DOHH2 (cell line): Measurements from ENCODE around the gene RIBC2.

Experiments
- H3F3A ChIP-seq: fragments of 200-600 bp; sonication (generic), shearing (Covaris generic); 2 replicates; pipeline ENCODE4 v1.6.0; 2016; ENCODE audit warnings: antibody characterized with exemption, mild to moderate bottlenecking; ENCODE audit not compliant: control insufficient read depth, insufficient read depth
- H3K27ac ChIP-seq: fragments of 200-600 bp; sonication (generic); 2 replicates; pipeline ENCODE4 v1.5.1; 2014; ENCODE audit warnings: low read depth, mild to moderate bottlenecking, low read length, moderate library complexity
- H3K27me3 ChIP-seq: fragments of 200-600 bp; sonication (generic); 2 replicates; pipeline ENCODE4 v1.6.1; 2014; ENCODE audit warnings: mild to moderate bottlenecking, low read length, mixed read lengths; ENCODE audit not compliant: control insufficient read depth
- H3K36me3 ChIP-seq: fragments of 200-600 bp; sonication (generic); 2 replicates; pipeline ENCODE4 v1.6.1; 2014; ENCODE audit warnings: mild to moderate bottlenecking, low read length, moderate library complexity, mixed read lengths; ENCODE audit not compliant: control insufficient read depth
- H3K4me1 ChIP-seq: fragments of 200-600 bp; sonication (generic); 2 replicates; pipeline ENCODE4 v1.6.1; 2014; ENCODE audit warnings: mild to moderate bottlenecking, low read length, mixed read lengths; ENCODE audit not compliant: control insufficient read depth
- H3K4me2 ChIP-seq: fragments of 200-600 bp; sonication (generic); 2 replicates; pipeline ENCODE4 v1.6.0; 2014; ENCODE audit warnings: mild to moderate bottlenecking, low read length, moderate library complexity
- H3K4me3 ChIP-seq: fragments of 200-600 bp; sonication (generic); 2 replicates; pipeline ENCODE4 v1.5.1; 2014; ENCODE audit warnings: mild to moderate bottlenecking, low read length, mixed read lengths
- H3K79me2 ChIP-seq: fragments of 200-600 bp; sonication (generic); 2 replicates; pipeline ENCODE4 v1.6.1; 2014; ENCODE audit warnings: mild to moderate bottlenecking, low read length, mixed read lengths; ENCODE audit not compliant: control insufficient read depth
- H3K9me2 ChIP-seq: fragments of 200-600 bp; sonication (generic); replicated peaks from 2 replicates; pipeline ENCODE4 v1.6.1; 2014; ENCODE audit warnings: mild to moderate bottlenecking, low read length, mixed read lengths; ENCODE audit not compliant: control insufficient read depth
- H3K9me3 ChIP-seq: fragments of 200-600 bp; sonication (generic); 2 replicates; pipeline ENCODE4 v1.6.1; 2014; ENCODE audit warnings: antibody characterized with exemption, low read length, mixed read lengths; ENCODE audit not compliant: control insufficient read depth, insufficient read depth
- H4K20me1 ChIP-seq: fragments of 200-600 bp; sonication (generic); 2 replicates; pipeline ENCODE4 v1.6.0; 2014; ENCODE audit warnings: low read depth, mild to moderate bottlenecking, antibody characterized with exemption, low read length, moderate library complexity; ENCODE audit not compliant: control insufficient read depth, insufficient read depth
- CTCF ChIP-seq: fragments of 200-600 bp; sonication (generic); IDR thresholded peaks from one replicate; pipeline ENCODE4 v1.5.1; 2014; ENCODE audit warnings: antibody characterized with exemption, mild to moderate bottlenecking, low read depth, low read length; ENCODE audit not compliant: poor library complexity, severe bottlenecking
- EZH2phosphoT487 ChIP-seq: fragments of 200-600 bp; sonication (generic); IDR thresholded peaks from 2 replicates; pipeline ENCODE4 v1.6.1; 2017; ENCODE audit warnings: borderline replicate concordance, mild to moderate bottlenecking, antibody characterized with exemption, low read length, moderate library complexity, mixed read lengths

Gene RIBC2

DNA sequence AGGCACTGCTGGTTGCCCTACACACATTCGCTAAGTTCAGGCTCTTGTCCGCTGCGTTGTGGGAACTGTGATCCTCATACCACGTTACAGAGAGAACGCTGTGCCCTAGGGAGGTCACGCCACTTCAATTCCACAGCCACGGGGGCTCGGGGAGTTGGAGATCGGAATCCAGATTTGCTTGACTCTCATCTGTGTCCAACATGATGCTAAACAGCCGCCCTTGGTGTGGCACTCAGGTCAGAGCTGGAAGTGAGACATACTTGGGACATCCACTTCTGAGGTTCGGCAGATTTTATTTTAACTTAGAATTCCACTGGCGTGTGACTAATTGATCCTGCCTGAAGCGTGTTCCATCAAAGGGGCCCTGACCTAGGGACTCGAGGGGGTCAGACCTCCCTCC, 41.7 kb downstream of the RIBC2 start:
- Histone ChIP-seq H3K9me3 (no peaks in the 10 kb centered on the region), H3F3A (no peaks in the 10 kb centered on the region), H3K9me2 (no peaks in the 10 kb centered on the region), H4K20me1 (no peaks in the 10 kb centered on the region), H3K4me3 (no peak overlapping the region), H3K36me3 (no peaks in the 10 kb centered on the region), H3K27ac (no peak overlapping the region), H3K4me2 (no peak overlapping the region), H3K4me1 (no peaks in the 10 kb centered on the region), H3K27me3 (peaks cover 11% of the 10 kb centered on the region), H3K79me2 (no peaks in the 10 kb centered on the region)
- no peak for TF ChIP-seq CTCF
- no peak for TF ChIP-seq EZH2phosphoT487

DNA sequence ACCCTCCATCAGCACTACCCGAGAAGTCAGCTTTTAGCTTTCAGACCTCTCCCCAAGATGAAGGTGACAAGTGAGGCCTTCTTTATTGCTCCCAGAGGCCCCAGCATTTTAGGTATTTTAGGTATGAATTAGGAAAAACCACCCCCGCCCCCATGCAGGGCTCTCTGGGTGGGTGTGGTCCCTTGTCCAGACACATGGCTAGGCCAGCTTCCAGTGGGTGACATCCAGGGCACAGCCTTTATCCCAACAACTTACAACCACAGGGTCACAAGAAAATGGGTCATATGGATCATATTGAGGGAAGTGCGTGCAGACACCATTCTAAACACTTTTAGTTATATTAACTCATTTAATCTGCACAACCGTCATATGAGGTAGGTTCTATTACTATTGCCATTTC, 42.1 kb downstream of the RIBC2 start:
- no peak overlapping the region for H3K4me2 ChIP-seq
- TF ChIP-seq CTCF = no peak
- TF ChIP-seq EZH2phosphoT487 = no peak

GRCh38 chr22:45456811-45457210, 43.3 kb downstream of the RIBC2 start:
- Histone ChIP-seq H3K4me2 (no peak overlapping the region), H3K27me3 (no peaks in the 10 kb centered on the region), H3K36me3 (no peaks in the 10 kb centered on the region), H3K9me3 (no peaks in the 10 kb centered on the region), H3K9me2 (no peaks in the 10 kb centered on the region), H3F3A (no peaks in the 10 kb centered on the region), H4K20me1 (no peaks in the 10 kb centered on the region), H3K4me1 (no peaks in the 10 kb centered on the region), H3K79me2 (no peaks in the 10 kb centered on the region), H3K27ac (no peak overlapping the region), H3K4me3 (no peak overlapping the region)
- TF ChIP-seq EZH2phosphoT487 (no peak), CTCF (no peak)

More for the DNA sequence above, 42.1 kb downstream of the RIBC2 start:
- Histone ChIP-seq H3K27me3 (peaks cover 7% of the 10 kb centered on the region), H3K9me2 (no peaks in the 10 kb centered on the region), H3K4me1 (no peaks in the 10 kb centered on the region), H3K27ac (no peak overlapping the region), H3K4me3 (no peak overlapping the region), H3K36me3 (no peaks in the 10 kb centered on the region), H4K20me1 (no peaks in the 10 kb centered on the region), H3K79me2 (no peaks in the 10 kb centered on the region), H3F3A (no peaks in the 10 kb centered on the region), H3K9me3 (no peaks in the 10 kb centered on the region)

- no peak overlapping the region for H3K4me2 ChIP-seq
- no peaks in the 10 kb centered on the region for H3K9me2 ChIP-seq
- no peaks in the 10 kb centered on the region for H3K4me1 ChIP-seq
- H3K79me2 ChIP-seq = no peaks in the 10 kb centered on the region
- no peaks in the 10 kb centered on the region for H3K27me3 ChIP-seq
- H3K4me3 ChIP-seq = no peak overlapping the region
- H3K9me3 ChIP-seq = no peaks in the 10 kb centered on the region
- H3K36me3 ChIP-seq = no peaks in the 10 kb centered on the region
- H3K27ac ChIP-seq = no peak overlapping the region
- H3F3A ChIP-seq = no peaks in the 10 kb centered on the region
- no peaks in the 10 kb centered on the region for H4K20me1 ChIP-seq
- no peak for TF ChIP-seq CTCF
- no peak for TF ChIP-seq EZH2phosphoT487
These were observed 45.0 kb downstream of the RIBC2 start for GRCh38 chr22:45458532-45458931.
